NCI-H1105 (cell line): Measurements from ENCODE around the gene HIRIP3.
"Not testable (repeated sequence)": the region's sequence is repeated elsewhere in the genome, so short reads cannot be mapped to it uniquely, and the experiment has no call there.

Experiments
- DNase-seq: peaks from one replicate; lab custom pipeline; 2025; lab: John Stamatoyannopoulos, UW

HIRIP3 gene

DNA sequence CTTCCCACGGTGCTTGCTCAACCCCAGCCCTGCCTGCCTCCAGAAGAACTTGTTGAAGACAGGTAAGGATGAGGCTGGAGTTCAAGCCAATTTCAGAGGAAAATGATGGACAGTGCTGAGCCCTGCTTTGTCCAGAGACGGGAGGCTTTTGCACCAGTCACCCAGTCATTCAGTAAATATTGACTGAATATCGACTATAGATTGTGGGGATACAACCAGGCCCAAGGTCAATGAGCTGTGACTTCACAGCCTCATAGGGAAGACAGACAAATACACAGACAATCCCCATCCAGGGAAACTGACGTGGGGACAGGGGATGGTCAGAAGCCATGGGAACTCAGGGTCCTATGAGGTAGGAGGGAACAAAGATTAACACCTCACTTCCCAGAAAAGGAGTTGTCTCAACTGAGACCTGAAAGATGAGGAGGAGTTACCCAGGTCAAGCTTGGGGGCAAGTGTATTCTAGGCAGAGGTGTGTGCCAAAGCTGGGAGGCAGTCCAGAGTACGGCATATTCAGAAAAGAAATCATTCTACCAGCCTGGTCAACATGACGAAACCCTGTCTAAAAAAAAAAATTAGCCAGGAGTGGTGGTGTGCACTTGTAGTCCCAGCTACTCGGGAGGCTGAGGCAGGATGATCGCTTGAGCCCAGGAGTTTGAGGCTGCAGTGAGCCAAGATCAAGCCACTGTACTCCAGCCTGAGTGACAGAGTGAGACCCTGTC, 21.3 kb upstream of the HIRIP3 start:
- DNase-seq: no peak

DNA sequence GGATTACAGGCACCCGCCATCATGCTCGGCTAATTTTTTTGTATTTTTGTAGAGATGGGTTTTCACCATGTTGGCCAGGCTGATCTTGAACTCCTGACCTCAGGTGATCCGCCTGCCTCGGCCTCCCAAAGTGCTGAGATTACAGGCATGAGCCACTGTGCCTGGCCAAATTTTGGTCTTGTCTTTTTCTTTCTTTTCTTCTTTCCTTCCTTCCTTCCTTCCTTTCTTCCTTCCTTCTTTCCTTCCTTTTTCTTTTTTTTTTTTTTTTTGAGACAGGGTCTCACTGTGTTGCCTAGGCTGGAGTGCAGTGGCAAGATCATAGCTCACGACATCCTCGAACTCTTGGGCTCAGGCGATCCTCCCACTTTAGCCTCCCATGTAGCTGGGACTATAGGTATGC, 20.0 kb upstream of the HIRIP3 start:
- DNase-seq: not testable (repeated sequence)

DNA sequence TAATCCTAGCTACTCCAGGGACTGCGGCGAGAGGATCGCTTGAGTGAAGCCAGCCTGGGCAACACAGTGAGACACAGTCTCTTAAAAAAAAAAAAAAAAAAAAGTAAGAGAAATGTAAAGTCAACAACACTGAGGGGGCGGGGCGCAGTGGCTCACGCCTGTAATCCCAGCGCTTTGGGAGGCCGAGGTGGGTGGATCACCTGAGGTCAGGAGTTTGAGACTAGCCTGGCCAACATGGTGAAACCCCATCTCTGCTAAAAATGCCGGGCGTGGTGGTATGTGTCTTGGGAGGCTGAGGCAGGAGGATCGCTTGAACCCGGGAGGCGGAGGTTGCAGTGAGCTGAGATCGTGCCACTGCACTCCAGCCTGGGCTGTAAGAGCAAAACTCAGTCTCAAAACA, 17.2 kb upstream of the HIRIP3 start:
- DNase-seq: not testable (repeated sequence)

DNA sequence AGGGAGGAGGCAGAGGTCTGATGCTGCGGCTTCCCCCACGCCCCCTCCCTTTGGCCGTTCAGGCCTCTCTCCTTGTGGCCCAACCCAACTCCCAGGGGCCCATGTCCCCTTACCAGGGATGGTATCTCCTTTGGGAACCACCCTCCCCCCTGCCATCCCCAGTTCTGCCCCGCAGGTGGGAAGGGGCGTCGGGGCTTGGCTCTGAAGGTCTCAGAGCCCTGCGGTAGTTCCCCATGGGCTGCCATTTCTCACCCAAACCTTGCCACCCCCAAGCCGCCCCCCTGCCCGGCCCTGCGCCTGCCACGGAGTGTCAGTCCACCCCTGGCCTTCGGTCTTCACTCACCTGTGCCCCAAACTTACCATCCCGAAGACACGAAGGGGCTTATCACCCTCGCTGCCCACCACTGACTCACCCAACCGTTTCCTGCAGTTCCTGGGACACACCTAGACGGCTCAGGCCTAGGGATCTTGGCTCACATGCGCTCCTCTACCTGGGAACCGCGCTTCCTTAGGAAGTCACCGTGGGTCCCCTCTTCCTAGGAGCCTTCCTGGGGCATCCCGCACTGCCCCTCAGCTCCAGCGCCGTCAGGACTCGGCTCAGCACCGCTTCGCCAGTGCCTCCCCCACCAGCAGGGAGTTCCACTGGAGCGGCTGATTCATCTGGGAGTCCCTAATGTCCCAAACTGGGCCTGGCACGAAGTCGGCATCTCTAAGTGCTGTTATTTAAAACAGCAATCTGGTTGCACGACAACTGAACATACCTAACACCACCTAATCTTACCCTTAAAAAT, 16.5 kb upstream of the HIRIP3 start:
- DNase-seq: no peak

DNA sequence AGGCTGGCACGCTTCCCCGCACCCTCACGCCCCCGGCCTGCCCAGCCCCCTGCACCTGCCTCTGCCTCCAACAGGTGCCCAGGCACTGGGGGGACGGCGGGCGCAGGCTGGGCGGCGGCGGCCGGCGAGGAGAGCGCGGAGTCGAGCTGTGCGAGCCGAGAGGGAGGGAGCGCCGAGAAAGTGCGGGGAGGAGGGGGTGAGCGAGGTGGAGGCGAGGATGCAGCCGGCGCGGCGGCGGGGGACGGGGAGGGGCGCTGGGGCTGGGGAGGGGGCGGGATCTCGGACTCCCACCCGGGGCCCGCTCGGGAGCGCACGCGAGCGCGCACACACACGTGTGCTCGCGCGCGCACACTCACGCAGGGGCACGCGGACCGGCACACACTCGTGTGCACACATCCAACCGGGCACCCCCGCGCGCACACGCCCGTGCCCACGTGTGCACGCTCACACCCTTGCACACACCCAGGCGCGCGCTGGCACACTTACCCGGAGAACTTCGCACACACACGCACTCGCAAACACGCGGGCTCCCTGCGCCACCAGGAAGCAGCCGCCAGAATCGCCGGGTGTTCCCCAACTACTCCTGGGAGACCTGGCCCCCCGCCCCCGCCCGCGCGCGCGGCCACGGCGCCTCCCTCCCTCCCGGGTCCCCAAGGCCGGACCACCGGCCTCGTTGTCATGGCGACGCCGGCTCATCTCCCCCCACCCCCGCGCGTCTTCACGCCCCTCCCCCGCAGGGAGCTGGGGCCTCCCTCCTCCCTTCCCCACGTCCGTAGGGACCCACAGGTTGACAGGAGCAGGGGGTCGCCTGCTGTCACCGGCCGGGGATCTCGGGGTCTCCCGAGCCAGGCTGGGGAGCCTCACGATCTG, 15.7 kb upstream of the HIRIP3 start, which contains the start of gene DOC2A:
Gene DOC2A (minus strand): TSS at position 184 of the 870 bp plus-strand sequence. CDS start 805 bp downstream, outside the sequence.
- DNase-seq: peak; percentile 42

DNA sequence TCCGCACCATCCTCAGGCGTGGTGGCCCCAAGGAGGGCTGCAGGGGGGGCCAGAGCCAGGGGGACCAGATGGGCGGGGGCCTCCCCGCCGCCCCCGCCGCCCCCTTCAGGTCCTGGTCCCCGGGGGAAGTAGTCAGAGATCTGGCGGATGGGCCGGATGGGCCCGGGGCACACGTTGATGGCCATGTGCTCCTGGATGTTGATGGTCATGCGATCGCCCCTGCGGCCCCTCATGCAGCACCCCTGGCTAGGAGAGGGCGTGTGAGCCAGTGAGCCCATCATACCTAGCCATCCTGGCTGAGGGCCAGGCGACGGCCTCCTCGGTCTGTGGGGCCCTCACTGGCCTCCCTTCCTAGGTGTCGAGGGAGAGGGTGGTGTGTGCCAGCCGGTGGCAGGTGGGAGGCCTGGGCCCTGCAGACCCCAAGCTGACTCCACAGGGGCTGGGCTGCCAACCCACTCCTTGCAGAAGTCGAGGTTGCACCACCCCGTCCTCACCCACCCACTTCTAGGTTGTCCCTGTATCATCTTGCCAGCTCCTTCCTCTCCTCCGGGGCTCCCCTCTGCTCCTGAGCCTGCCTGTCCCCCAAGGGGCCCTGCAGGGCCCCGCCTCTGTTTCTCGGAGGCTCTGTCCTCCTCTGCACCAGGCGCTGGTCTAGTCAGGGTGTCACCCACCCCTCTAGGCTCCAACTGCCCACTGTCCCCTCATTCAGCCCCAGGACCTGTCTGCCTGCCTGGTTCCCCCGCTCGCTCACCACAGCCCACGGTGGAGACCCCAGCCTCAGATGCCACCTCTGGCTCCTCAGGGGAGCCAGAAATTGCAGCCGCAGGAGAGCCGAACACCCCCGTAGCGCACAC, 14.8 kb upstream of the HIRIP3 start:
- no peak for DNase-seq

DNA sequence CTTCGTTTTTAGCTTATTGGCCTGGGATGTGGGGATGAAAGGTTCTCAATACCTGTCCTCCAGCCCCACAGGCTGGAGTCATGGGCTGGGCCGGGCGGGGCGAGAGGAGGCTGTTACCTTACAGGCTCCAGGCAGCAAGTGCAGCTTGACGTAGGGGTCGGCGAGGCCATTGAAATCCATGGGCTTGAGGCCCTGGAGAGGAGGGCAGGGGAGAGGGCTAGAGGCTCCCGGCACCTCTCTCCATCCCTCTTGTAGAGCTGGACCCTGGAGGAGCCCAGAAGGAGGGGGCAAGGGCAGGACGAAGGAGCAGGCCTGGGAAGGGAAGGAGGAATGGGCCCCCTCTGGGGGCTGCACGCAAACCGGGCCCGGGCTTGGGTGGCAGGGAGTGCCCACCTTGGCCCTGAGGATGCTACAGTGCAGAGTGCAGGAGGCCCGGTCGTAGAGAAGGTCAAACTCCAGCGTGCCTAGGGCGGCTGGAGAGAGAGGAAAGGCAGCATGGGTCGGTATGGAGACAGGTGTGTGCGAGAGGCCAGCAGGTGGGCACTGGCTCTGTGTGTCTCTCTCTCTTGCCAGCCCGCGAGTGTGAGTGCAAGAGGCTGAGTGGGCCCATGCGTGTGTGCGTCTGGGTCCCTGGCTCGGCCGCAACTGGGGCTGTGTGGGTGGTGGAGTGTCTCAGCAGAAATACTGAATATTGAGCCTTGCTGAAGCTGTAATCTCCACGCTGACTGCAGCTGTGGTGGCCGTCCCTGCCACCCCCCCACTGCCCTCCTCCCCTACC, 13.9 kb upstream of the HIRIP3 start:
- DNase-seq: no peak

DNA sequence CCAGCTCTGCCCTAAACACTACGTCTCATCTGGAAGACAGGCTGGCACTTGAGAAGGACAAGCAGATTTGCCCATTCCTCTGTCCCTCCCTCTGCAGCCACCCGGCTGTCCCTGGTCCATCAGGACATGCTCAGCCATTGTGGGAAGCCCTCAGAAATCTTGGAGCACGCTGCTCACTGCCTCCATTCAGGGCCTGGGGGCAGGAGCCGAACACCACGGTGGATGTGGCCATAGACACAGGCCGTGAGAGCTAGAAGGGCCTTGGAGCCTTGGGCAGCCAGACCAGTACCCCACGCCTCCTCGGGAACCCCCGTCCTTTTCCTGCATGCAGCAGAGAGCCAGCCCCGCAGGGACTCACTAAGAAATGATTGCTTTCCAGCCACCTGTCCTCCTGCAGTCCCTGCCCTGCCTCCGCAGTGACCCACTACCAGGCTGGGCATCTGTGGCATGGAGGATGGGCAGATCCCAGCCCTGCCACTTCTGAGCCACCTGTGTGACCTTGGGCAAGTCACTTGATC, 12.0 kb upstream of the HIRIP3 start:
- no peak for DNase-seq

DNA sequence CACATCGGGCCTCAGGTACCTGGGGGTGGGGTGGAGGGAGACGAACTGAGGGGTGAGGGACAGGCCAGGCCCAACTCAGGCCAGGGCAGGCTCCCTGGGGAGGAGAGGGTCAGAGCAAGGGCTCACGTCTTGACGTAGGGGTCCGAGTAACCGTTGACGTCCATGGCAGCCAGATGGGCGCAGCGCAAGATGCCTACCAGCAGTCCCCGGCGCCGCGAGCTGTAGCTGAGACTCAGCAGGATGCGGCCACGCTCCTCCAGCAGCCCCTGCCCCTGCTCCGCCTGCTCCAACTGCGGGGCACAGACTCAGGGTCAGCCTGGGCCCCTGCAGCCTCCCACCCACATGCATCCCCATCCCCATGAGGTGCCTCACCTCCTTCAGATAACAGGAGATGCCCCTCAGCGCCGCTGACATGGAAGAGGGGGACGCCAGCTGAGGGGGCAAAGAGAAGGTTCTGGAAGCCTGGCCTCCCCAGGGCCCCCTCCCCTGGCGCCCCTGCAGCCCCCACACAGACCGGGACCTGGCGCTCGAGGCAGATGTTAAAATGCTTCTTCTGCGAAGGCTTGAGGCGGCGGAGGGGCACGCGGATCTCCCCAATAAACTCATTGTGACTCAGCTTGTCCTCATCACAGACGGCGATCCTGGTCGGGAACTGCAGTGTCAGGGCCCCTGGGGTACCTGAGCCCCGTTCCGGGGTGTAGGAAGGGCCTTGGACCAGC, 11.4 kb upstream of the HIRIP3 start:
- DNase-seq: no peak

DNA sequence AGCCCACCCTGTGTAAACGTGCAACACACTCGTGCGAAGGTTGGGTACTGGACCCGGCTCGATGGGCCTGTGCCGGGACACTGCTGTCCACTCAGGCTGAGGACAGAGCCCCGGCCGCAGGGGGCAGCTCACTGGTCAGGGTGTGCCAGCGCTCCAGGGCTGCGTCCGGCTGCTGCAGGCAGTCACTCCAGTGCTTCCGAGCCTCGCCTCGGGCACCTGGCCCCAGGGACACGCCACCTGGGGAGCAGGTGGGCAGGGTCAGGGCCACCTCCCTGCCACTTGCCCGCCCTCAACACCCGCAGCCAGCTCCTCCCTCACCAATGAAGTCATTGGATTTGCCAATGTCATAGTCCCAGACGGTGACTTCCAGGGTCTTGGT, 10.7 kb upstream of the HIRIP3 start:
- DNase-seq: no peak

DNA sequence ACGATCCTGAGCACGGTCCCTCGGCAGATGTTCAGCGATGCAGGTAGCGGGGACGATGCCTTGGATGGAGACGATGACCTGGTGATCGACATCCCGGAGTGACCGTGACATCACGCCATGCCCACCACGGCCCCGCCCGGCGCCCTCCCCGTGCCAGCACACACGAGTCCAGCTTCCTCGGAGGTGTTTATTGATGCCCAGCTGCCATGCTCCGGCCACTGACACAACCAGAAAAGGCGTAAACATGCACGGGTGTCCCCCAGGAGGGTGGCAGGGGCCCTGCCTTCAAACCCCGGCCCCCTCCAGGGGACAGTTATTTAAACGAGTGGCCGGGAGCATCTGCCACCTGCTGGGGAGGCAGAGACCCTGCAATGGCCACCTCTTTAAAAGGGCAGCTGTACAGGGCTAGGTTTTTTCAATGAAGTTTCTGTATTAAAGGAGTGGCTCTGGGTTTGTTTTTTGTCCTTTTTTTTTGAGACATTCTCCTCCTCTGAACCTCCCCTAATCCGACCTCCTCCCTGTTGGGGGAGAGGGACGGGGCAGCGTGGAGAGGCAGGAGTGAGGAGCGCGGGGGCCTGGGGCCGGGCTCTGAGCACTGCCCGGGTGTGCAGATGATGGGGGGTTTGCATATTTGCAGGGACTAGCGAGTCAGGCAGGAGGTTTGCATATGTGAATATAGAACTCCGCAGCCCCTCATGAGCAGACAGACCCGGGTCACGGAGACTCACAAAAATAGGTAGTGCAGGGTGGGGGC, 10.1 kb upstream of the HIRIP3 start:
- no peak for DNase-seq

DNA sequence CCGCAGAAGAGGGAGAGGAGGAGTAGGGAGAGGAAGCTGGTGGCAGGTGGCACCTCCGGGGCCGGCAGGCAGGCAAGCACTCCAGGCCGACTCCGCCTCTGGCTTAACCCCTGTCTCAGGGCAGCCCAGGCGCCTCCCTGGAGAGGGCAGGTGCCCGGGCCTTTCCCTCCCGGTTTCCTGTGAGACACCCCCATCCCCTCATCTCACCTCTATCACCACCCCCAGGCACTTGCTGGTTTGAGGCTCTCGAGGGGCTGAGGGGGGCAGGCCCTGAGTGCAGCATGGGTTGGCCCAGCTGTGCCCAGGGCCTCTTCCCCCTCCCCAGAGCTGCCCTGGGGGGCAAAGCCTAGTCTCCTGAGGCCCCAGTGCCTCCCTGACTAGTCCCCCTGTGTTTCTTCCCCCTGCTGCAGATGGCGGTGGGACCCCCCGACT, 9.4 kb upstream of the HIRIP3 start:
- peak; percentile 83 for DNase-seq

DNA sequence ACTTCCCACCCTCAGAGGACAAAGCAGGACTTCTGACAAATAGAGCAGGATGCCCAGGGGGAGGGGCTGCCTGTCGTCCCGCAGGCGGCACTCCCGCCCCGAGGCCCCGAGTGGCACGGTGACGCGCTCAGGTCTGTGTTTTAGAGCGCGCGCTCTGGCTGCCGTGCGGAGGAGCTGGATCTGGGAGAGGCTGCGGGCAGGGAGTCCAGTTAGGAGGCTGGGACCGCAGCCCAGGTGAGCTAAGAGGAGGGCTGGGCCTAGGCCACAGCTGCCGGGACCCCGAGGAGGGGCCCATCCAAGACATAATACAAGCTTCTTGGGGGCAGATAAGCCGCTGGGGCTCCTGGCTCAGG, 9.0 kb upstream of the HIRIP3 start:
- DNase-seq: peak; percentile 83

DNA sequence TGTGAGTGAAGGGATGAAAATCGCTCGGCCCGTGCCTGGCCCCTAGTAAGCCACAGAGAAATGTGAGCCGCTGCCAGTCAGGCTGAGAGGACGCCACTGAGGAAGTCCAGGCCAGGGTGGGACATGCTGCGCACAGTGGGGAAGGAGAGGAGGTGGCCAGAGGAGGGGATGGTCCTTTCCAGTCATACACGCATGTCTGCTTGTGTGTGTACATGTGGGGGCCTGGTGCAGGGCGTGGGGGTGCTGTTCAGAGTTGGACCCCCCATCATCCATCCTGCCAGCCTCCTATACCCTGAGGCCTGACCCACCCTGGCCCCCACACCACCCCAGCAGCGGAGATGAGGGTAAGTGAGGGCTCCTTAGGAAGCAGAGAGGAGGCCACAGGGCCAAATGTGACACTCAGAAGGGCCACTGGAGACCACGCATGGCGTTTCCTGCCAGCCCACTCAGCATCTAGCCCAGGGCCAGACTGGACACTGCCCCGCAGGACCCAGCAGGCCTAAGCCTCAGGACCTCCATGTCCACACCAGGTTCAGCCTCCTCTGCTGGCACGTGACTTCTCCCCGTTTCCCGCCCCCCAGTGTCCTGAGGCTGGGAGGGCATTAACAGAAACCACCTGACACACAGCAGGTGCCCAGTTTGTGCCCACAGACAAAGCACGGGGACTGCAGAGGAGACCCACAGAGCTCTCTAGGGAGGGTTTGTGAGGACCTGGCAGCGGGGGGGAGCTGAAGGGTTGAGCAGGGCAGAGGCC, 8.4 kb upstream of the HIRIP3 start:
- DNase-seq: no peak

DNA sequence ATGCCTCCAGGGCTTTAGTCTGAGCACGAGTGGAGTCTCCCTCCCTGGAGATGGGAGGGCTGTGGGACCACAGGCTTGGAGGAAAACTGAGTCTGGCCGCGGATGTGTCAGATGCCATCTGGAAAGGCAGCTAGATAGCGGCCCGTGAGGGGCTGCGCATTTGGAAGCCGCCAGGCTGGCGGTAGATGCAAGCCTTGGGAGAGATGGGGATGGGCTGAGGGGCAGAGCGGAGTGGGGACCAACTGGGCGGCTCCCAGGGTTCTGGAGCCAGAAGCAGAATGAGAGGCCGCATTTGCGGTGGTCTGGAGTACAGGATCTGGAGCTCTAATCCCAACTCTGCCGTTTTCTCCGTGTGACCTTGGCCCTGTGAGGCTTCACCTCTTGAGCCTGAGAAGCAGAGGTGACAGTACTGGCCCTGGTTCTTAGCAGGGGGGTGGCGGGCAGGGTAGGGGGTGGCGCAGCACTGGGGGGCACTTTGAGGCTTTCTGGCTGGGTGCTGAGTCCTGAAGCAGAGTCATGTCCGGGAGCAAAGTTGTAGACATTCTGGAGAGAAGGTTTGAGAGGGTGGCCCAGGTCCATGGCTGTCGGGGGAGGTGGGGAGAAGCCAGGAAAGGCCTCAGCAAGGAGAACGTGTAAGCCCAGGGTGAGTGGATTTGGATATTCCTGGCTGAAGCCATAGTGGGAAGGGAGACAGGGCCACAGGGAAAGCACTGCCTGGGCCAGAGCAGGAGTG, 7.4 kb upstream of the HIRIP3 start:
- no peak for DNase-seq

DNA sequence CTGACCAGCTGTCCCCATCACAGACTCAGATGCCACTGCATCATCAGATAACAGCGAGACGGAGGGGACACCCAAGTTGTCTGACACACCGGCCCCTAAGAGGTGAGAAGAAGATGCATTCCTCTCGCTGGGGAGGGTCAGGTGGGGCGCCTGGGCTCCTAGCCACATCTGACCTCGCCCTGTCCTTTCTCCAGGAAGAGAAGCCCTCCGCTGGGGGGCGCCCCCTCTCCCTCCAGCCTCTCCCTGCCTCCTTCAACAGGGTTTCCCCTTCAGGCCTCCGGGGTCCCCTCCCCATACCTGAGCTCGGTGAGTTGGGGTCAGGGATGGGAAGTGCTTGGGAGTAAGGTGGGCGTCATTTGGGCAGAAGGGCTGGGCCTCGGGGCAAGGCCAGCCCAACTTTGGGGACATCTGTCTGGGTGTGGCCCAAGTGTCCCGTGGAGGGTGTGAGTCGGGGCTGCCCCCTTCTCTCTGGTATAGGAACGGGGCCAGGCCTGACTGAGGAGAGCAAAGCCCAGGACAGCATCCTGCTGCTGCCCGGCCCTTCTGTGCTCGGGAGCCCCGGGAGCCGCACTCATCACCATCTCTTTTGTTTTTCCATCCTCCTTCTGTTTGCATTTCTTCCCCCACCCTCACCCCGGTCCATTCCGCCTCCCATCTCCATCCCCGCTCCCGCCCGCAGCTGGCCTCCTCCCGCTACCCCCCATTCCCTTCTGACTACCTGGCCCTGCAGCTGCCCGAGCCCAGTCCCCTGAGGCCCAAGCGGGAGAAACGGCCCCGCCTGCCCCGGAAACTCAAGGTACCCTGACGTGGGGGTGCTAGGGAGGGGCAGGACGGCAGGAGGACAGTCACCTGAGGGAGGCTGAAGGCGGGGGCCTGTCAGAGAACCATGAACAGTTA, 5.6 kb upstream of the HIRIP3 start:
- no peak for DNase-seq

DNA sequence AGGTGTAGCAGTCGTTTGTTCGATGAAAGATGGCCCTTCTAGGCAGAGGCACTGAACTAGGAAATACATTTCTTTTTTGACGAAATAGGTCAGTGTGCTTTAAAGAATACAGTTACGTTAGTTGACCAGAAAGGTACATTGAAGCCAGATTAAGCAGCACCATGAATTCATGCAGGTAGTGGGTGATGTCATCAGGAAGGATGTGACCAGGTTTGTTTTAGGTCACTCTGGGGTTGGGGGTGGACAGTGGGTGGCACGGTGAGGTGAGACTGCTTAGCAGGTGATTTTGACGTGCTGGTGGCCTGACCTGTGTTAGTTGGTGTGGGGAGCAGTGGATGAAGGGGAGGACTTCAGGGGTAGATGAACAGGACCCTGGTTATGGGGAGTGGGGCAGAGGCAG, 4.2 kb upstream of the HIRIP3 start:
- no peak for DNase-seq
